Measurements from ENCODE around the gene RNF144B.

The RNF144B gene

DNA sequence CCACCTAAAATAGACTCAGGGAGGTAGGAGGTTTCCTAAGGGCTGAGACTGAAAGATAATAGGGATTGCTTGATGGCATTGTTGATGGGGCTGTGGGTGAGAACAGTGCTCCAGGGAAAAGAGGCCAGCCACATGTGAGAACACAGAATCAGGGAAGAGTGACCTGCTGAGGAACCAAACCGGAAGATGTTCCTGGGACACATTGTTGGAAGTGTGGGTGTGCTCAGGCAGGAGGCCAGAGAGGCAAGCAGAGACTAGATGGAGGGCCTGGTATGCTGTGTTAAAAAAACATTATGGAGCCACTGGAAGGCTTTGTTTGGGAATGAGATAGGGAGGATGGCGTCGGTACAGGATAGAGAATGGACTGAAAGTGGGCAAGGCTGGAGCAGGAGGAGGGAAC is 23.3 kb downstream of the RNF144B start:
- no peak for DNase-seq

DNA sequence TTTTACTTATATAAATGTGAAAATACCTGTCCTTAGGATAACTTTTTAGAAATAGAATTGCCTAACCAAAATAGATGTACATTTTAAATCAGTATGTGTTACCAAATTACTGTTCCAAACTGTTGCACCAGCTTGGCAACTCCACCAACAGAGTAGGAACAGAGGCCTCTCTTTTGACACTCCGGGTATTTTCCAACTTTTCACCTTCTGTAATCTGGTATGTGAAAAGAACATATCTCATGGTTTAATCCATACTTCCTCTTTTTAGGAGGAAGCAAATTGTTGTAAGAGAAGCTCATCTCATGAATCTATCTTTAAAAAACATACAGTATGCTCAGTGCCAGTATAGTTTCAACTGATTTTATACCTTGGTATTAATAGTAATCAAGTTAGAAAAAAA is 24.9 kb downstream of the RNF144B start:
- no peak for DNase-seq

DNA sequence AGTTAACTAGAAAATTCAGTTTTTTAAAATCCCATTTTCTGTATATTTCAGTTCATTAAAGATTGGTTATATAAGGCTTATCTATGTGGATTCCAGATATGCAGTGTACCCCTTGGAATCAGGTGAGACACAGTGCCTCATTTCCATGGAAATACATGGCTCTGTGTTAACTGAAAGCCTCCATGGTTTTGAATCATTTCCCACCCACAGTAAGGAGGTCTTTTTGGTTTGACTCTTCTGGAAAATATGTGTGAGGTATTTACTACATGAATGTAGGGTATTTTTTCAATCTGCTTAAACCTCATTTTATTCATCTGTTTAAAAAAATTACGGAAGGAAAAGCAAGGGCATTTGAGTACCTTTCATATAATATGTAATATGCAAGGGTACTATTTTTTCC is 25.5 kb downstream of the RNF144B start:
- no peak for DNase-seq

DNA sequence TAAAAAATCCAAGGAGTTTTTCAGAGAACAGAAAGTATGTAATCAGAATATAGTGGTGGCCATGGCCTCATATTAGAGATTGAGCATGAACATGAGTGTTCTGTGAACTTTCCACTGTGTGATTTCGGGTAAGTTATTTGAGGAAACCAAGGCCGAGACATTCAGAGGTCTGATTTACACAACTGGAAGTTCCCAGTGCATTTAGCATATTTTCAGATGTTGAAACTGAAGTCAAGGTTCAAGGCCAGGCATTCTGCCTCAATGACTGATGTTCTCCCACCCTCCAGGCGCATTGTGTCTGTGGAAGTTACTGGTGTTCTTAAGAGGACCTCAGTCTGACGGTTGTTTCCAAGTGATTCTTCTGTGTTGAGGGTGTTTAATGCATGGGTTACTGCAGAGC is 26.2 kb downstream of the RNF144B start:
- no peak for DNase-seq

DNA sequence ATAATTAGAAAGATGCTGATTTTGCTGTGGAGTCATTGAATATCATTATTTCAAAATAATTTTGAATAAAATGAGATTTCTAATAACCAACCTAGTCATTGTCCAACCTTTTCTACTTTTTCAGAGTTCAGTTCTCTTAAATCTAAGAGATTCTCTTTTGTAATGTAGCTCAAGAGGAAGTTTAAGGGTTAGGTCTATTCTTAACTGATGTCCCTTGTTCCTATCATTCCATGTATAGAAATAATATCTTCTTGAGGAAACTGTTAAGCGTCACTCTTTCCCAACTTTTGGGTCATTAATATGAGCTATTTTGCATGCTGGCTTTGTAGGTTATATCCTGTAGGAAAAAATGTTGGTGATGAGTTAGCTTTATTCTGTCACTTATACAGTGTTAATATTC is 27.0 kb downstream of the RNF144B start:
- no peak for DNase-seq

DNA sequence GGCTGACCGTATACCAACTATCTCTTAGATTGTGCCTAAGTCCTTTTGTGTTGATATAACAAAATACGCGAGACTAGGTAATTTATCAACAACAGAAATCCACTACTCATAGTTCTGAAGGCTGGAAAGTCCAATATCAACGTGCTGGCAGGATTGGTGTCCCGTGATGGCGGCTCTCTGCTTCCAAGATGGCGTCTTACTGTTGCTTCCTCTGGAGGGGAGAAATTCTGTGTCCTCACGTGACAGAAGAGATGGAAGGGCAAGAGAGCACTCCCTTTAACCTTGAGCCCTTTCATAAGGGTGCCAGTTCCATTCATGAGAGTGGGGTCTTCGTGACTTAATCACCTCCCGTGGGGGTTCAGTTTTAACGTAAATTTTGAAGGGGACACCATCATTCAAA is 28.1 kb downstream of the RNF144B start:
- DNase-seq, result no peak

DNA sequence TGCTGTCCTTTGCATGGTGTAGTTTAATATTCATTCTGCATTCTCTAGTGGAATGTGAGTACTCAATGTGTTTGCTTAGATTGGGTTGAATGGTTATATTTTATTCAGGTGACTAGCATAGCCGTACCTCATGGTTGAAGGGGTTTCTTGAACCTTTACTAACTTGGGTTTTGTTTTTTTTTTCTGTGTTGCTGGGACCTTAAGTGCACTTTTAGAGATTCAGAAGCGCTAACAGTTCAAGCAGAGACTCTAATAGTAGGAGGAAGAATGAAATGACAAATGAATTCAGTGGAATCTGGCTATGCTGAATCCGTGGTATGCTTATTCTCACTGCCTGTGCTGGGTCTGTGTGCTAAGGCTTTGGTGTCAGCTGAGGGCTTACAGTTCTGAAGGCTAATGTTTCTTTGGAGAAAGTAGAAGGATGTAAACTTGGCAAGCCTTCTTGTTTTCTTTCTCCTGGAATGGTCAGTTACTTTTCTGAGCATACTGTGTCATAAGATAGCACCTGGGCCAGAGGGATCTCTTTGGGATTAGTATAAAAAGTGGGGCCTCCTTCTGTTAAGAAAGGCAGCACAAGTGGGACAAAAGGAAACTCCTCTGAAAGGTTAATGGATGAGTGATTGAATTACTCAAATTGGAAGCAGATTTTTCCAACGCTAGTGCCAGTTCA is 28.7 kb downstream of the RNF144B start:
- DNase-seq, result no peak

DNA sequence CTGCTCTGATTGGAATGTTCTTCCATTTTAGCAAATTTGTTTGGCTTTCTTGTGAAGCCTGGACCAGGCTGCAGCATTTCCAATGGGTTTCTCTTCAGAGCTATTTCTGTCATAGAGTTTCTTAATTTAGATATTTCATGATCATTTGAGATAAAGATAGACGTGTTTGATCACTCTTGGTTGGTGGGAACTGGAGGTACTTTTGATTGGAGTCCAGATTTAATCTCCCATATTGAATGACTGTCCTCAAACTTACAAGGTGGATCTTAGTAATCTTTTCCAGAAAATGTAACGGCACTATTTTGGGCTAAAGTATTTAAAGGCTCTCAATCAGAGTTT is 29.2 kb downstream of the RNF144B start:
- DNase-seq, result no peak

DNA sequence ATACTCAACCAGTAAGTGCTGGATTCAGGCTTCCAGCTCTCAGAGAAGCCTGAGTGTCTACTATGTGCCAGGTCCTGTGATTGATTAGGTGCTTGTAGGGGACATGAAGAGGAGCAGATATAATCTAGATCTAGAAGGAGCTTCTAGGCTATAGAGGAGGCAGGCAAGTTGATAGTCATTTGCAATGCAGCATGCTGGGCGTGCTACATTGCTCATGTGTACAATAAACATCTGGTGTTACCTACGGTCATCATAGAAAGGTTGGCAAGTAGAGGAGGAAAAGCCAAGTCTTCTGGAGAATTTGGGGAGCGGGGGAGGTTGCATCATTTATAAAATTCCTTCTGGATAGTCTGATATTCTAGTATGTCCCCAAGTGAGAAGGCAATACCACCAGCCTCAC is 33.2 kb downstream of the RNF144B start:
- DNase-seq, result no peak

DNA sequence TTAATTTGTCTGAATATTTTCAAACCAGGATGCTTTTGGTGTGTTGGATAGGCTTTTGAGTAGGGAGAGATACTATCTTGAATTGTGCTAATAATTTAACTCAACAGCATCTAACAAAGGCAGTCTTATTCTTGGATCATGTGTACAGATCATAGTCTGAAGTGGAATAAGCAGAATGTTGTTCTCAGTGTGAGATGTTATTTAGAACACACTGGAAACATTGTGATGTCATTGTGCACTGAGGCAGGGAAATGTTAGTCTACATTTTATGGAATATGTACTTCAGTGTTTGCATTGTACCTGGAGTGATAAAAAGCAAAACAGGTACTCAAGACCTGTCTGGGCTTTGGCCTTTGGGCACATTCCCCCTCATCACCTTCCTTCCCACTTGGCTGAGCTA is 35.0 kb downstream of the RNF144B start:
- no peak for DNase-seq

DNA sequence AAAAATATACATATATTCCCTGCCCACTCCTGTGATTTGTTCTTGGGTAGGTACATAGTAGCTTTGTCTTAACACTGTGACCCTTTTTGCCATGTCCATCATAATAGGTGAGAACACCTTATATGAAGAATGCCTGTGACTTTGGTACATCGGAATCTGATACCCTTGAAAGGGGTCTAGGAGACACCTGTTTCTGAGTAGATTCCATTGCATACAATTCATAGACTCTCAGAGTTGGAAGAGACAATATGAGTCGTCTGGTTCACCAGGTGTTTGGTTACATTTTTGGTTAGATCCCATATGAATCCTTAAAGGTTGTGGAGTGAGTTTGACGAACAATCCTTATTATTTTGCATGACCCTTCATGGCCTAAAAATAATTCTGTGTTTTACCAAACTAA is 36.3 kb downstream of the RNF144B start:
- DNase-seq, result no peak

DNA sequence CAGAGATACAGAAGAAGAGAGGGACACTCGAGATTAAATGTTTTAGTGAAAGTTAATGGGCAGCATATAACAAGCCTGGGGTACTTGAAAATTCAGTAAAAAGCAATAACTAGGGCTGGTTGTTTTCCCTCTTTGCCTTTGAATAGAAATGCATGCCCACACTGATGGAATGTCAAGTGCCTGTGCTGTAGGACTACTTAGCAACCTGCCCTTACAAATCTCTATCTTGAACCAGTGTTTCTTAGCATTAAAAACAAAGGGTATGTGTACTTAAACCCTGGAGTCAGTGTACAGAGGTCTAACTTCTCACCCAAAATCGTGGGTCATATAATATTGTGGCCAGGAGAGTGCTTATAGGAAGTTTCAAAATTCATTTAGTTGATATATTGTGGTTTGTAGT is 37.1 kb downstream of the RNF144B start:
- DNase-seq, result no peak

DNA sequence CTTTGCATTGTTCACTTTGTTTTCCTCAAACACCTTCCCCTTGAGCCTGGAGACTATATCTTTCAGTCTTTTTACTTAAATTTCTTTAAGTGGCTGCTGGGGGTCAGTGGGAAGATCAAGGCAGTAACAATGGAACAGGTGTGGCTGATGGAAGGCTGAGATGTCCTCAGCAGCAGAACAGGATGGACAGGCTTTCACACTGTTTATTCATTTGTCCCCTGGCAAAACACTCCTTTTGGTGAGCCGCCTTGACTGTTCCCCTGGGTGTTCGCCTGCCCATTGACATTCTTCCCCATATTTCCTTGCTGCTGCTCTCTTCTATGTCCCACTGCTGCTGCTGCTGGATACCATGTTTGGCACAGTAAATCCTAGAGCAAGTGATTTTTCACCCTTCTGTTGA is 38.1 kb downstream of the RNF144B start:
- DNase-seq, result no peak

DNA sequence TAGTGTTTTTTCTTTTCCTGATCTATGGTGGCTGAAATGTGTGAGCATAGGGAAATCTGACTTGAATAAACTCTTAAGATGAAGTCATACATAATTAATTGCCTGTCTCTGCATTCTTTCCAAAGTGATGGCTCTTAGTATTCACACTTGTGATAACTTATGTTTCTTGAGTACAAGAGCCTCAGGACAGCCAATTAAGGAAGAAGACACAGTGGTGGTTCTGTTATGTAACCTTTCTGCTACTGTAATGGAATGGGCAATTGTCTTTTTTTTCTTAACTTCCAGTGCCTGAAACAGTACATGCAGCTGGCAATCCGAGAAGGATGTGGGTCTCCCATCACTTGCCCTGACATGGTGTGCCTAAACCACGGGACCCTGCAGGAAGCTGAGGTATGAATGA is 40.1 kb downstream of the RNF144B start:
- no peak for DNase-seq

DNA sequence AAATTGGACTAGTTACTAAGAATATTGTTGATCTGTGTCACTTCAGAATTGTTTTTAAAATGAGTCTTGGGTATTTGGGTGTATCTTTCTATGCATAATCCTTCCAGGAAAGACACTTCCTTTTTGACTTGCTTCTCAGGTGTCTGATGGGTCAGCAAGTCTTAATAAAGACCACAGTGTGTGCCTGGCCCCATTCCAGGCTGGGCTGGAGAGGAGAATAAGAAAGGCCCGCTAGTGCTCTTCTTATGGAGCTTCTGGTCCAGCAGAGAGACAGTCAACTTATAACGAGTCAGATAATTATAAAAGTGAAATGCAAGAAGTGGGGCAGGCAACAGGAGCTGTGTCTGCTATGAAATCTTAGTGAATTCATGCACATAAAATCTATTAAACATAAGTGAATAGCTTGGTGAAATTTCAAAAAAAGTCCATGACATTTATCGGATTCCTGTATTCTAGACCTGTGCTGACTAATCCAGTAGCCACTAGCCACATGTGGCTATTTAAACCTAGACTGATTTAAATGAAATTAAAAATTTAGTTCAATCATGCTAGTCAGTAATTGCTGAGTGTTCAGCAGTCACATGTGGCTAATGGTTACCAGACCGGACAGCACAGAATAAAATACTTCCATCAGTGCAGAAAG is 42.6 kb downstream of the RNF144B start:
- no peak for DNase-seq

DNA sequence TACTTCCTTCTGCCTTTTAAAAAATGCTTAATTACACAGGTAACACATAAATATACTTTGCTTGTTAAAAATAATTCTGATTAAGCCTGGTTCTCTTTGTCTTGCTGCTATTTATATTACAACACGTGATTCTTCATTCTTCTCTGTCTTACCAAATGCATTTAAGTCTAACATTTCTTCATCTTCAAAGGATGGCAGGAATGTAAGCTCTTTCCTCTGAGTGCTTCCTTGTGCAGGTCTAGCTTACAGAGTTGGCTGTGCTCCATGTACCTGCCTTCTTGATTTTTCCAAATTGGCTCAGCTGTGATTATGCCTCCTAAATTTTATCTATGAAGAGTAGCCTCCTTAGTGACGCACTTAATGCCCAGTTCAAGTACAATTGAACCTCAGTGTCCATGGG is 44.4 kb downstream of the RNF144B start:
- DNase-seq, result no peak

DNA sequence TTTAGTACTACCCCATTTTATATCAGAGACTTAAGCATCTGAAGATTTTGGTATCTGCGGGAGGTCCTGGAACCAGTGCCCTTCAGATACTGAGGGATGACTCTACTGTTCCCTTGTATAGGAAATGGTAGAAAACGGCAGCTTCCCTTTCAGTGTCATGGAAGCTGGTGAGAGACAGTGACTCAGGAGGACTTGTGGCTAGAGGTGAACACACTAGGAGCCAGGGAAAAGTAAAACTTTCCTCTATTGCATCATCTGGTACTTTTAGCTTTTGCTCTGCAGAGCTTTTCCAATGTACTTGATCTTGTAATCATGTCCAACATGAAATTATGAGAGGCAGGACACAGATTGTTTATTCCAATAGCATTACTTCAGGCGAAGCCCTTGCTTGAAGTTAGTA is 45.0 kb downstream of the RNF144B start:
- DNase-seq, result no peak

DNA sequence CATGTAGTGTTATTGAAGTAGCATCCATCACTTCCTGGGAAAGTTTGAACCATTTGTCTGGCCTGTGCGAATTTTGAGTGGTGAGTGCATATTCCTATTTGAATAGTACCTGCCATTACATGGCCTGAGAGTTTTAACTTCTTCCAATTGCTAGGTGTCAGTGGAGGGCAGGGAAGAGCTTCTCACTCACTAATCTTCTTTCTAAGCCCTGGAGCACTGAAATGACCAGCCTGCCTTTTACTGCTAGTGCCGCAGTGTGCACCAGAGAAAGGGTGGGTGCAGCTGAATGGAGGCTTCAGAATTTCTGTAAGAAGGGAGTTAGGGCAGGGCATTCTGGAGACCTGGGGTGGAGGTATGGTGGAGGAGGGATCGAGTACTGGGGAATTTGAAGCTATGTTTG is 45.5 kb downstream of the RNF144B start:
- no peak for DNase-seq

DNA sequence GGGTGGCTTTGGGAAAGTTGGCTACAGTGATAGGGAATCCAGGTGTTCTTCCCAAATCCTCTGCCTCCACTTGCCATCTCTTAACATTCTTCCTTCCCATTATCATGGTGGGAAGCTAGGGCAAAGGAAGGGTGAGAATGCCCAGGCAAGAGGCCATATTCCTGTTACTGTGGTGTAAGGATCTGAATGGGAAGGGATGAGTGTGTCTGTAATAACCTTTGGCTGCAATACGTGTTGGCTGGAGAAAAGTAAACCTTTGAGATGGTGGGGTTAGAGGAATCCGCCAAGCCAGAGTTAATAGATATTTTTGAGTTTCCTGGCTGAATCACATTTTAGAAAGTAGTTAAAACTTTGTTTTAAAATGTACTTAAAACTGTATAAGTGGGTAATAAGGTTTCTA is 45.9 kb downstream of the RNF144B start:
- DNase-seq, result no peak

DNA sequence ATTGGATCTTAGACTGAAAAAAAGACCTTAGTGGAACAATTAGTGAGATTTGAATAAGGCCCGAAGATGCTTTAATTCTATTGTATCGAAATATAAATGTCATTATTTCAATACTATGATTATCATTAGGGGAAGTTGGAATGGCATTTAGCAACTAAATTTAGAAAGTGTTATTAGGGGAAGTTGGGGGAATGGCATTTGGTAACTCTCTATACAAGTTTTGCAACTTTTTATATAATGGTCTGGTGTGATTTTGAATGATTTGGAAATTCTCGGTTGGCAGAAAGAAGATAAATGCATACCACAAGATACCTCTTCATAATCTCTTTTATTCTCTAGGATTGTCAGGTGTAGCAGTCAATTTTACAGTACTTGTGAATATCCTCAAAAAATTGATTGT is 49.2 kb downstream of the RNF144B start:
- no peak for DNase-seq

DNA sequence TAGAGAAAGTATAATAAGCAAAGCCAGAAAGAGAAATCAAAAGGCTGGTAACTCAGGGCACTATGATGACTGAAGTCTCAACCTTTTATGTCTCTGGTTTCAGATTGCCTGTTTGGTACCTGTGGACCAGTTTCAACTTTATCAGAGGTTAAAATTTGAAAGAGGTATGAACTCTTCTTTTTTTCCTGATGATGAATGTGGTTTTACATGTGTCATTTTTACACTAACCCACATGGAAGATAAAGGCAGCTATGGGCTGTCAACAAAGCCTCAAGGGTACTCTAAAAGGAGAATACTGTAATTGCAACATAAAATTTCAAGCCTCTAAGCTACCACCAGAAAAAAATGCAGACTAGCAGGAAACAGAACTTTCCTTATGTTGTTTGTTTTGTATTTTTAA is 52.4 kb downstream of the RNF144B start:
- DNase-seq, result no peak

DNA sequence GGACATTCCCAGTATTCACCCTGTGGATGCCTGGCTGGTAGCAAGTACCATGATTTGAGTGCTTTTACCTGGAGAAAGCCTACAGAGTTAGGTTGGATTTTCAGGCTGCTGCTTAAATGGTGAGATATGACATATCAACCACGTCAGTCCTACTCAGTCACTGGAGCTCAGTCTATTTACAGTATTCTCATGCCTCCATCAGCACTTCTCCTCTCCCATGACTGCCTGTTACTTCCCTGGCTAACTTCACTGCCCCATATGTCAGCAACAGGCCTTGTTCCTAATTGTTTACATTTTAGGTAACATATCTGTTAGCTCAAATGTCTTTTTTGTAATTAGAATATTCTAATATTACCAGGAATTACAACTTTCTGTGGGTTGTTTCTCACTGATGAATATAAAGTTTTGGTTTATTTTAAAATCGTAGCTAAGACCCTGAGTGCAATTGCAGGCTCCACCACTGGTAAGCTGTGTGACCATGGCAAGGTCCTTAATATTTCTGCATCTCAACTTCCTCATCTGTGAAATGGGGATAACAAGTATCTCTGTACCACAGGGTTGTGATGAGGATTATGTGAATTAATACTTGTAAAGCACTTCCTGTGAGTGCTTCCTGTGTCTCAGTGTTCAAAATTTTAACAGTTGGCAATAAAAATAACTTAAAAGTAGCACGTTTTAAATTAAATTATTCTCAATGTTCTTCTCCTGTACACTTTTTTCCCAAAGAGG is 54.3 kb downstream of the RNF144B start:
- DNase-seq, result no peak

DNA sequence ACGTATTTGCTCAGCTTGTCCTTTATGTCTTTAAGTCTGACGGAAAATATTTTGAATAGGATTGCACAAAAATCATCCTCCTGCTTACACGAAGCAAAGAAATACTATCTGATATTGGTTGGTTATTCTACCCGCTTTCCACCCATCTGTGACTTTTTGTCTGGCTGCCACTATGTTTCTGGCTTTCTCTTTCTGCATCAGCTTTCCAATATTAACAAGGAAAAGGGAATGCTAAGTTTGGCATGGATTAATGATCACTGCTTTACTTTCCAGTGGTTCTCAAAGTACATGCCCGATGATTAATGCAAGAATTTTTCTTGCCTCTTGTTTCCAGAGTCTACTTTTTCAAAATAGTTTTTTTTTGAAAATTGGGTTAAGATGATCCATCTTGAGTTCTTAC is 57.0 kb downstream of the RNF144B start:
- DNase-seq, result no peak

DNA sequence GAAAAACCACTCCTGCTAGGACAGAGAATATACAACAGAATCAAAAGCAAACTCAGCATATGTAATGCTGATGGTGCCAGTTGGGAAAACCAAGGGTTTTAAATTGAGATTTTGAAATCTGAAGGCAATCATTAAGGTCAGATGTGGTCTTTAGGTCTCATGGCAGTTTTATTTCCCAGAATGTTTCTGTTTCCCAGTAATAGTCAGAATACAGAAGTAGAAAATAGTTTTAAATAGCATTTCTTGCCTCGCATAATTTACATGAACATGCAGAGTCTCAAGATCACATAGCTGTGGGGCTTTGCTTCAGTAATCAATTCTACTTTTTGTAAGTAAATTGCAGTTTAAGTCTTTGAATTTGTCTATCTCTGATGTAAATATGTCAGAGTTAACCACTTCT is 58.1 kb downstream of the RNF144B start:
- no peak for DNase-seq

DNA sequence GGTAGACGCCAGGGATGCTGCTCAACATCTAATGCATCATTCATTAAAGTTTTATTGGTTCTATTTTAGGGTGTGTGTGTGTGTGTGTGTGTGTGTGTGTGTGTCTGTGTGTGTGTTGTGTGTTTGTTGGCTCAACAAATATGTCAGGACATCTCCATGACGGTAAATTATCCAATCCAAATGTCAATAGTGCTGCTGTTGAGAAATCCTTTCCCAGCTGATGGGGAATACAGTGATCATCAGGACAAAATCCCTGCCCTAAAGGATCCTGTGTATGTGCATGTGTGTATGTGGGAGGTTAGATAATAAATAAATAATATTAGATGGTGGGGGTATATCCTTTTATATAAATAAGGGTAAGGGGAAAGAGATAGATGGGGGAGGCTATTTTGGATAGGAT is 59.6 kb downstream of the RNF144B start:
- DNase-seq, result no peak
